Inferior parietal cortex (tissue), 1 donor: ENCODE measurements around the gene ABHD14A.
"Not testable (repeated sequence)": the region's sequence is repeated elsewhere in the genome, so short reads cannot be mapped to it uniquely, and the experiment has no call there.

Source experiments
- DNase-seq: peaks from one replicate; pipeline ENCODE4 v3.0.0-alpha.2; 2016; ENCODE audit errors: extremely low spot score

Gene ABHD14A

GRCh38 chr3:51974963-51975851, at the start of gene ABHD14A:
Gene ABHD14A (plus strand): TSS chr3:51975064. CDS start chr3:51975136, 72 bp downstream.
- DNase-seq: peak; percentile 74

GRCh38 chr3:51927061-51927977, 47.5 kb upstream of the ABHD14A start:
- no peak for DNase-seq

DNA sequence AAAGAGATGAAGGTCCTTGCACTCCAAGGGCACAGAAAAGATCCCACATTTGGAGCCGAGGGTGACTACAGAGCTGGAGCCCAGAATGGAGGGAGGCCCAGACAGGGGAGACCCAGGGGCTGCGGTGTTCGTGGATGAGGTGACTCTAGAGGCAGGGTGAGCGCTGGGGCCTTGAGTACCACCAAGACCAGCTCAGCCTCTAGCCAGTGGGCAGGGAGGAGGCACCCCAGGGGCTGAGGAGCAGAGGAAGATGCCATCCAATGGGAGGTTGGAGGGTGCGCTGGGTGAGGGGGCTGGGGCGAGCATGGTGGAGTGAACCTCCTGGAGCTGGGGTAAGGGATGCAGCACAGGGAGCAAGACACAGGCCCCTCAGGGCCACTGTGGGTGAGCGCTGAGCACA, 46.4 kb upstream of the ABHD14A start:
- no peak for DNase-seq

DNA sequence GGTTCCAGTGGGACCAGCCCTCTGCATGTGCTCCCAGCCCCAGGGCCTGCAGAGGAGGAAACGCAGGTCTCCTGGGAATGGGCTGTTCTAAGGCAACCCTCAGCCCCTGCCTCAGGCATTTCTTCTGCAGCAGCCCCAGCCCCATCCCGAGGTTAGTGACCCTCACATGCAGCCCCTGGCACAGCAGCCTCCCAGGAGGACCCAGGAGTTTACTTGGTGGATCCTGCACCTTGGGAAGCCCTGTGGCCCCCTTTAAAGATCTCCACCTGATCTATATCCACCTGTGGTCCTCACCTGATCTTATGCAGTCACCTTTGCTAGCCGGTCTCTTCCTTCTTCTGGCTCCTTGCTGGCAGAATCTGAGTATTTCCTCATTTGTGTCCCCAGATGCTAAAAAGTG, 45.9 kb upstream of the ABHD14A start:
- not testable (repeated sequence) for DNase-seq

GRCh38 chr3:51929420-51930003, 45.4 kb upstream of the ABHD14A start:
- no peak for DNase-seq

DNA sequence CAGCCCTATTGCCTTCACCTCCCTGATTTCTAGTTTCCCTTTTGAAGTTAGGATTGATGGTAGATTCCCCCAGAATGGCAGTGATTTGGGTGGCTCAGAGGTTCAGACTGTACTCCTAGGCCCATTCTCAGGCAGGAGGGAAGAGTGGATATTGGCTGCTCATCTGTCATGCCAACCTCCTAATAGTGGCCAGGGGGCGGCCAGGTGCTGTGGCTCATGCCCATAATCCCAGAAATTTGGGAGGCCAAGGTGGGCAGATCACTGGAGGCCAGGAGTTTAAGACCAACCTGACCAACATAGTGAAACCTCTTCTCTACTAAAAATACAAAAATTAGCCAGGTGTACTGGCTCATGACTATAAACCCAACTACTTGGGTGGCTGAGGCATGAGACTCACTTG, 44.4 kb upstream of the ABHD14A start:
- DNase-seq: no peak

GRCh38 chr3:51931756-51932155, 43.1 kb upstream of the ABHD14A start:
- DNase-seq: no peak

- DNase-seq: no peak
Observed at GRCh38 chr3:51932471-51933370, 42.1 kb upstream of the ABHD14A start.

DNA sequence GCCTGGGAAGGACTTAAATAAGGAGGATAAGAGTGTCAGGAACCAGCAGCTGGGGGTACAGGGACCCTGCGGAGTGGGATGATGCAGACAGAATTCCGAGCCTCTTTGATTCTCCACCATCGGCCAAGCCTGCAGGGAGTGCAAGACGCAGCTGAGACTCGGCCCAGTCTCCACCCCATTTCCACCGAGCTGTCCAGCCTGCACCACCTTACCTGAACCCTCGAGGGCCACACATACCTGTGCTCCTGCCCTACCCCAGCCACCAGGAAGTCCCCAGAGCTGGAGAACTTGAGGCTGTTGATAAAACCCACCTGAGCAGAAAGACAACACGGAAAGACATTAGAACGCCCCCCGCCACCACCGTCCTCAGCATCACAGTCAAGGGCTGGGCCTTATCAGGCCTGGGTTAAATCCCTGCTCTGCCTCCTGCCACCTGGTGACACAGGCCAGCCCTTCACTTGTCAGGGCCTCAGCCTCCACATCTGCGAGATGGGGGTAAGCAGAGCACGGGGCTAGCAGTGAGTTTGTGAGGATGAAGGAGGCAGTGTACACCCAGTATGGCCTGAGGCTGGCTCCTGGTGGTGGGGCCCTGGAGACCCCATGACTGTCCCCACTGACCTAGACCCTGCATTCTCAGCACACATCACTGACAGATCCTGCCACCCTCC, 41.3 kb upstream of the ABHD14A start:
- no peak for DNase-seq

GRCh38 chr3:51934139-51934850, 40.6 kb upstream of the ABHD14A start:
- DNase-seq: no peak

DNA sequence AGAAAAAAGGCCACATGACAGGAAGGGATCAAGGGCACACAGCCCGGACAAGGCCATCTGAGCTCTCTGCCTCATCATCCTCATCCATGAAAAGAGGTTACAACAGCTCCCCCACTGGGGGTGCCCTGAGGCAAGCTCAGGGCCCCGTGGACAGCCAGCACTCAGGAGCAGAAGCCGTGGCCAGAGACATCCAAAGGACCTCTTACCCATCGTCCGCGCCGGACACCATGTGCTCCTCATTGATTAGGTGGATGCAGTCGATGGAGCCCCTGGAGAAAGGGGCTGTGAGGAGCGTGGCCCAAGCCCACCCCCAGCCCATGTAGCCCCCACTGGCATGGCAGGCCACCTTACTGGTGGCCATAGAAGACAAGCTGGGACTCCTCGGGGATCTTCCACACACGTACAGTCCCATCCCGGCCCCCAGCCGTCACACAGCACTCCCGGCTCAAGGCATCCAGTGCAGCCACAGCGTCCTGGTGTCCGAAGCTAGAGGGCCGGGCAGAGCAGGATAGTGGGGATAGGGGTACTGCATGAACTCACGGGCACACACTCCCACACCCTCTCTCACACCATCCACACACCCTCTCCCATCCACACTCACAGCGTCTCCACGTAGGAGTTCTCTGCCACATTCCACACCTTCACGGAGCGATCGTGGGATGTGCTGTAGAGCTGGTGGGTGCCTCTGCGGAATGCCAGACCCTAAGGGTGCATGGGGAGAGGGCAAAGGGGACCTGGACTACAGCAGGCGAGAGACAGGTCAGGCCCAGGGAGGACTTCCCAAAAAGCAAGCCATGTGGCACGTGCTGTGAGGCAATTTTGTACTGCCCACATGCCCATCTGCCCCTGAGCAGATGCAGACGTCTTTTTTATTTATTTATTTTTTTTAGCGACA, 39.6 kb upstream of the ABHD14A start:
- no peak for DNase-seq

DNA sequence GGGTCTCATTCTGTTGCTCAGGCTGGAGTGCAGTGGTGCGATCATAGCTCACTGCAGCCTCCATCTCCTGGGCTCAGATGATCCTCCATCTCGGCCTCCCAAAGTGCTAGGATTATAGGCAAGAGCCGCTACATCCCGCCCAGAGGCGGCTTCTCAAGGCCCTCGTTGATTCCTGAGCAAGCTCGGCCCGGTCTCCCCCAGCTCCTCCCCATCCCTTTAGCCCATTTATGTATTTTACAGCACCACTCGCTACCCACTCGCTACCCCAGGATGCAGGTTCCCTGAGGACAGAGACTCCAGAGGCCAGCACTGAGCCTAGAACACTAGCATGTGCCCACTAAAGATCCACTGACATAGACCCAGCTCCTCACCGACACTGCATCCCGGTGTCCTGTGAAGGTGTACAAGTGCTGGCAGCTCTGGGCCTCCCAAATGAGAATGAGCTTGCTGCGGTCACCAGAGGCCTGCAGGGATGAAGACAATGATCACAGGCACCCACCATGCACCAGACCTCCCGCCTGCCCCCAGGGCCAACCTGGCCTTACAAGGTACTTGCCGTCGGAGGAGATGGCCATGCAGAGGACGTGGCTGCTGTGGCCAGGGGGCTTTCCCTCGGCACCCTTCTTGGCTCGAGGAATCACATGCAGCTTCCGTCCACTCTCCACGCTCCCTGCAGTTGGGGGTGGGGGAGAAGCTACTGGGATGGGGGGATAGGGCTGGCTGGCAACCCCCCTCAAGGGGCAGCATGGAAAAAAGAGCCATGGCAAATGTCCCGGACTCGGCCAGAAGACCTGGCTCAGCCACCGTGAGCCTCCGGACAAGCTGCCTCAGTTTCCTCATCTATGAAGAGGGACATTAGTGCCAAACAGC, 38.7 kb upstream of the ABHD14A start:
- DNase-seq: no peak

DNA sequence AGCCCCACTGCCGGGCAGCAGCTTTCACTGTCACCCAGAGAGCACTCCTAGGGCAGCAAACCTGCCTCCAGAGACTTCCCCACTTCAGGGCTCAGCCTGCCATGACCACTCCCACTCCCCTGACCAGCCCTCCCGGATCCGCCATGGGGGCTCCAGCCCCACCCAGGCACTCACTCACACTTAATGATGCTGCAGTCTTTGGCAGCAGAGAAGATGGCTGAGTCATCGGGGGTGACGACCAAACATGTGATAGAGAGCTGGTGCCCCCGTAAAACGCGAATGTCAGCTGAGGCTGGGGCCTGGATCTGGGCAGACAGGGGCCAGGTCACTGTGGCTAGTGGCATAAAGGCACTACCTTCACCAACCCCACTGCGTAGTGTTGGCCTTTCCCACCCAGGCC, 37.9 kb upstream of the ABHD14A start:
- DNase-seq: no peak

GRCh38 chr3:51937611-51938450, 37.0 kb upstream of the ABHD14A start:
- DNase-seq: no peak

GRCh38 chr3:51938780-51939425, 36.0 kb upstream of the ABHD14A start:
- DNase-seq: no peak

DNA sequence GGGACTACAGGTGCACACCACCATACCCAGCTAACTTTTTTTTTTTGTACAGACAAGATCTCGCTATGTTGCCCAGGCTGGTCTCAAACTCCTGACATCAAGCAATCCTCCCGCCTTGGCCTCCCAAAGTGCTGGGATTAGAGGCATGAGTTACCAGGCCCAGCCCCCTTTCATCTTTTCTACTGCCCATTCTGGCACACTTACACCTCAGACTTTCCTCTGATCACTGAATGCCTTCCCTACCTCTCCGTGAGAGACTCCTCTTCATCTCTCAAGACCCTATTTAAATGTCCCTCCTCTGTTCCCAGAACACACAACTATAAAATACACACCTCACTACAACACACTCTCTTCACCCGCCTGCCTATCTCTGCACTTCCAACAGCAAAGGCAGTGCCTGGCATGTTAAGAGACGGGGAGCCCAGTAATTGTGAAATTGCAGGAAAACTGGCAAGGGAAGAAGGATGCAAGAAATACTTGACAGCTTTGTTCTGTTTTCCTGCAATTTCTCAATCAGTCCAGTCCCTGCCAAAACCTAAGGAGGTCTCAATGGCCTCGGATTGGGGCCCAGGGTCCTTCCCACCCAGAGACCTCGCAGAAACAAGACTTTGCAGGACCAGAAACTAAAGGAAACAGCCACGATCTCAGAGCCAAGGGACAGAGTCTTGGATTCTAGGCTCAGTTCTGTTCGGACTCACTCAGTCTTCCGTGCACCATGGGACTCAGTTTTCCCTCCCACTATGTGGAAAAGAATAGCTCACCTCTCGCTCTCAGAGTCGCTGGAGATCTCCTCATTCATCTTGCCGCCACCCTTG, 34.0 kb upstream of the ABHD14A start:
- no peak for DNase-seq
